Skeletal muscle tissue (tissue), 4 donors: ENCODE results near the gene DENND4A. TPM values are rescaled to one million over a fixed set of nuclear protein-coding genes. Genes with fewer than 3 reads are reported as not detected.
A peak's percentile ranks its signal among the peaks of the same experiment; 100 is the strongest.
"Not testable (repeated sequence)": the region's sequence is repeated elsewhere in the genome, so short reads cannot be mapped to it uniquely, and the experiment has no call there.

Experiments used
- H3K27ac ChIP-seq: one replicate; pipeline ENCODE4 v1.7.0; 2013; ENCODE audit warnings: mild to moderate bottlenecking, low read depth, low read length, inconsistent platforms
- H3K27me3 ChIP-seq, 3 donors: one replicate each; pipeline ENCODE4 v1.7.0; 2013; ENCODE audit warnings: low read length in 3 of 3; ENCODE audit not compliant: control insufficient read depth in 3 of 3, insufficient read depth in 3 of 3
- H3K36me3 ChIP-seq, 3 donors: one replicate each; pipeline ENCODE4 v1.7.0; 2013; ENCODE audit warnings: low read length in 3 of 3; ENCODE audit not compliant: control insufficient read depth in 3 of 3, insufficient read depth in 3 of 3
- H3K4me1 ChIP-seq, 3 donors: one replicate each; pipeline ENCODE4 v1.7.0; 2013; ENCODE audit warnings: low read length in 3 of 3, mild to moderate bottlenecking in 3 of 3; ENCODE audit not compliant: control insufficient read depth in 3 of 3, insufficient read depth in 3 of 3
- H3K4me3 ChIP-seq, 3 donors: one replicate each; pipeline ENCODE4 v1.7.0; 2013; ENCODE audit warnings: low read length in 3 of 3
- H3K9ac ChIP-seq, 3 donors: one replicate each; pipeline ENCODE4 v1.7.0; 2013; ENCODE audit warnings: low read length in 3 of 3, mild to moderate bottlenecking in 3 of 3, moderate library complexity in 2 of 3, low read depth in 1 of 3
- H3K9me3 ChIP-seq, 3 donors: one replicate each; pipeline ENCODE4 v1.7.0; 2013; ENCODE audit warnings: low read length in 3 of 3; ENCODE audit not compliant: control insufficient read depth in 3 of 3
- total RNA-seq: library from RNA; depleted of rRNA; stranded (reverse); fragments of >200 nt; gene quantifications from one replicate; pipeline ENCODE4 v1.2.3, GENCODE V29; 2014
- donor health status: Osteomylitis.

The DENND4A gene
- total RNA-seq, 1 donor from 2014 or later: 30.8 TPM

DNA sequence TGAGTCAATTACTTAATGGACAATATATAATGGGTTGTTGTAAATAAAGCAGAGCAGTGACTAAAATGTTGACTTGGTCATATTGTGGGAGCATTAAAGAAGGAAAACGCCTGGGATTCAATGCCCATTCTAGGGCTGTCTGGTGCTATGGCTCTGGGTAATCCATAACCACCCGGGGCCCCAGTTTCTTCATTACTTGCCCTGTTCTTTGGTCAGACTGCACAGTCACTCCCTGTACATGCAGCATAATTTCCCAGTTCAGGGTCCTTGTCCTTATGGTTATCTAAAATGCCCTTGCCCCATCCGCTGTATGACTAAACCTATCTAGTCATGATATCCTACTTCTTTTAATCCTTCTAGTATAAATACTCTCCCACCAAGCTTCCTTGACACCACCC lies 27.5 kb upstream of the DENND4A start:
- H3K9ac ChIP-seq: no peak overlapping the region
- H3K9me3 ChIP-seq: no peaks in the 10 kb centered on the region
- no peaks in the 10 kb centered on the region for H3K27me3 ChIP-seq
- no peaks in the 10 kb centered on the region for H3K36me3 ChIP-seq
- no peak overlapping the region for H3K4me3 ChIP-seq
- H3K27ac ChIP-seq: peak overlapping the region; percentile 31
- H3K4me1 ChIP-seq: peaks cover 0 to 4% (median 2%) of the 10 kb centered on the region in 3 donors

DNA sequence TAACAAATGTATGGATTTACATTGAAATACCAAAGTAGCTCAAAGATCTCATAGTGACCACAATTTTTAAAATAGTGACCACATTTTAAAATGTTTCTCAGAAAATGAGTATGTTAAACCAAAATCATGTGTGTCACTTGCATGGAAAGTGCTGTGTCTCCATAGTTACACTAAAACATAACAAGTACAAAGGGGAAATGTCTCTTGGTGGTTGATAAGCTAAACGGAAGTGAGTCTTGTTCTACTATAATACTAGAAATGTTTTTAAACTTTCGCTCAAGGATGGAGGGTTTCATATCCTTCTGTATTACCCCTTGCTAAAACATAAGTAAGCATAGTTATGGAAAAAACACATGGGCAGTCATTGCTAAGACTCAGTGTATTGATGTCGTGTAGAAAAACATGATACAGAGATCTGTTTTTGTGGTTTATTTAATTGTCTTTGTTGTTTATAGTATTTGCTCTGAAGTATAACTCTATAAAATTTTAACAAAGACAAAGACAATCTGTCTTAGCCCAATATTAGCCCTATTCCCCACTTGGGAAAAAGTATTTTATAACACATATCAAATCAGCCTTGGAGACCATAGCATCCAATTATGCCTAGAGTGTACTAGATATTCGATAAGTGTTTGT lies 27.0 kb upstream of the DENND4A start:
- H3K4me3 ChIP-seq: no peak overlapping the region
- H3K36me3 ChIP-seq: no peaks in the 10 kb centered on the region
- peaks cover 0 to 4% (median 2%) of the 10 kb centered on the region in 3 donors for H3K4me1 ChIP-seq
- no peaks in the 10 kb centered on the region for H3K9me3 ChIP-seq
- H3K27me3 ChIP-seq: no peaks in the 10 kb centered on the region
- no peak overlapping the region for H3K9ac ChIP-seq
- H3K27ac ChIP-seq: peak overlapping the region; percentile 31

DNA sequence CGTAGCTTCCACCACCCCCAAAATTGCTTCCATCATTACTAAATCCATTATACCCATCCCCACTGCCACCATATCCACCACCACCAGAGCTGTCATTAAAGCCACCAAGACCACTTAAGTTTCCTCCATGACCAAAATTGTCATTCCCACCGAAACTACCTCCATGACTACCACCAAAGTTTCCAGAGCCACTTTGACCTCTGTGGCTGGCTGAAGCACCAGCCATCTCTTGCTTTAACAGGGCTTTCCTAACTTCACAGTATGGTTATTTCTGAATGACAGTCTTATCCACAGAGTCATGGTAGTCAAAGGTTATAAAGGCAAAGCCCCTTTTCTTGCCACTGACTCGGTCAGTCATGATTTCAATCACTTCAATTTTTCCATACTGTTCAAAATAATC lies 24.3 kb upstream of the DENND4A start:
- Histone ChIP-seq H3K9me3 (peaks cover 0 to 3% (median 0%) of the 10 kb centered on the region in 3 donors), H3K27ac (no peak overlapping the region), H3K9ac (no peak overlapping the region), H3K27me3 (no peaks in the 10 kb centered on the region), H3K4me3 (no peak overlapping the region), H3K4me1 (peaks cover 0 to 4% (median 0%) of the 10 kb centered on the region in 3 donors), H3K36me3 (no peaks in the 10 kb centered on the region)

DNA sequence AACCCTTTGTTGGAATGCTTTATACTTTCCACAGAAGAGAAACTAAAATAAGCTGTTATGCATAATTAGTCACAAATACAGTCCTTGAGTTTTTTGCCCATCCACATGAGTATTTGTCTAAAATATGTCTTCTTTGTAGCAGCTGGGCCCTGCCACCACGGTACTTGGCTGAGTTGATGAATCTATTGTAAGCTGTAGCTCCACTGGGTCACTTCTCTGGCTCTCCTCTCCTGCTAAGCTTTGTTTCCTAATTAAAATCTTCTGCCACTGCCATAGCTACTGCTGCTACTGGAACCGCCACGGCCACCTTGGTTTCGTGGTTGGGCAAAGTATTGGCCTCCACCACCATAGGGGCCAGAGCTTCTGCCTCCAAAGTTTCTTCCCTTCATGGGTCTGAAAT lies 23.9 kb upstream of the DENND4A start:
- H3K9me3 ChIP-seq, H3K4me3 ChIP-seq, H3K4me1 ChIP-seq, H3K9ac ChIP-seq, H3K27ac ChIP-seq, H3K36me3 ChIP-seq, H3K27me3 ChIP-seq: not testable (repeated sequence)

DNA sequence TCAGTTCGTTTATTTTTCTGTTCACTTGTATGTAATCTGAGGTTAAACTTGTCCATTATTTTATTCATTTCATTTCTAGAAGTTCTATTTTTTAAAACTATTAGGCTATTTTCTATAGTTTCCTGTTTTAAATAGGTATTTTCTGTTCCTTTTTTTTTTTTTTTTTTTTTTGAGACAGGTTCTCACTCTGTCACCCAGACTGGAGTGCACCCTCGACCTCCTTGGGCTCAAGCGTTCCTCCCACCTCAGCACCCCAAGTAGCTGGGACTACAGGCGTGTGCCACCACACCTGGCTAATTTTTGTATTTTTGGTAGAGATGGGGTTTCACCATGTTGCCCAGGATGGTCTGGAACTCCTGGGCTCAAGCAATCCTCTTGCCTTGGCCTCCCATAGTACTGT lies 22.2 kb upstream of the DENND4A start:
- not testable (repeated sequence) for H3K4me1 ChIP-seq, H3K4me3 ChIP-seq, H3K27ac ChIP-seq

DNA sequence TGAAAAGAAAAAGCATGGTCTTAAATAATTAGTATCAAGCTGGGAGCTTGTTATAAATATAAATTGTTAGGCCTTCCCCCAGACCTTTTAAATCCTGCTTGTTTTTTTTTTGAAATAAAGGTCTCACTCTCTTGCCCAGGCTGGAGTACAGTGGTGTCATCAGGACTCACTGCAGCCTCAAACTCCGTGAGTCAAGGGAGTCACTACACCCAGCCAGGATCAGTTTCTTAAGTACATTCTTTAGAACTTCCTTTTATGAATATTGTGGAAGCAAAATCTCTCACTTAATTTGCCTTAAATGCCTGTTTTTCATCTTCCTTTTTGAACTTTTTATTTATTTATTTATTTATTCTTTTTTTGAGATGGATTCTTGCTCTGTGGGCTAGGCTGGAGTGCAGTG lies 20.8 kb upstream of the DENND4A start:
- H3K36me3 ChIP-seq: no peaks in the 10 kb centered on the region
- H3K4me3 ChIP-seq: no peak overlapping the region
- no peak overlapping the region for H3K9ac ChIP-seq
- no peak overlapping the region for H3K27ac ChIP-seq
- H3K9me3 ChIP-seq: peaks cover 0 to 3% (median 0%) of the 10 kb centered on the region in 3 donors
- H3K4me1 ChIP-seq: no peaks in the 10 kb centered on the region
- no peaks in the 10 kb centered on the region for H3K27me3 ChIP-seq

More for the DNA sequence above, 22.2 kb upstream of the DENND4A start:
- not testable (repeated sequence) for H3K9ac ChIP-seq, H3K9me3 ChIP-seq, H3K36me3 ChIP-seq, H3K27me3 ChIP-seq

DNA sequence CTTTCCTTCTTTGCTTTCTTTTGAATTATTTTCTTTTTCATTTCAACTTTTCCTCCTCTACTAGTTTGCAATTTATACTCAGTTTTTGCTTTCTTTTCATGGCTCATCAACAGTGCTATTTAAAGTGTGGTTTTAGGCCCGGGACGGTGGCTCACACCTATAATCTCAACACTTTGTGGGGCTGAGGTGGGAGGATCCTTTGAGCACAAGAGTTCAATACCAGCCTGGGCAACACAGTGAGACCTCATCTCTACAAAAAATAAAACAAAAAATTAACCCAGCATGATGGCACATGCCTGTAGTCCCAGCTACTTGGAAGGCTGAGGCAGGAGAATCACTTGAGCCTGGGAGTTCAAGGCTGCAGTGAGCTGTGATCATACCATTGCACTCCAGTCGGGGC lies 20.4 kb upstream of the DENND4A start:
- Histone ChIP-seq H3K36me3 (no peaks in the 10 kb centered on the region), H3K9me3 (peaks cover 0 to 3% (median 0%) of the 10 kb centered on the region in 3 donors), H3K4me3 (no peak overlapping the region), H3K4me1 (no peaks in the 10 kb centered on the region), H3K9ac (no peak overlapping the region), H3K27me3 (no peaks in the 10 kb centered on the region), H3K27ac (no peak overlapping the region)

DNA sequence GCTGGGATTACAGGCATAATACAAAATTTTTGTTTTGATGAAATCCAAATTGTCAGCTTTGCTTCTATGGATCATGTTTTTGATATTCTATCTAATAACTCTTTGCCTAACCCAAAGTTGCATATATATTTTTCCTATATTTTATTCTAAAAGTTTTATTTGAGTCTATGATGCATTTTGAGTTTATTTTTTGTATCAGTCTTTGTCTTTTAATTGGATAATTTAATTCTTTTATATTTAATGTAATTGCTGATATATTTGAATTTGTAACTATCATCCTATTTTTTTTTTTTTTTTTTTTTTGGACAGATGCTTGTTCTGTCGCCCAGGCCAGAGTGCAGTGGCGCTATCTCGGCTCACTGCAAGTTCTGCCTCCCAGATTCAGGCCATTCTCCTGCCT lies 19.7 kb upstream of the DENND4A start:
- H3K9ac ChIP-seq: no peak overlapping the region
- H3K4me1 ChIP-seq: no peaks in the 10 kb centered on the region
- H3K27ac ChIP-seq: no peak overlapping the region
- H3K27me3 ChIP-seq: no peaks in the 10 kb centered on the region
- H3K9me3 ChIP-seq: peaks cover 0 to 3% (median 0%) of the 10 kb centered on the region in 3 donors
- no peak overlapping the region for H3K4me3 ChIP-seq
- no peaks in the 10 kb centered on the region for H3K36me3 ChIP-seq

DNA sequence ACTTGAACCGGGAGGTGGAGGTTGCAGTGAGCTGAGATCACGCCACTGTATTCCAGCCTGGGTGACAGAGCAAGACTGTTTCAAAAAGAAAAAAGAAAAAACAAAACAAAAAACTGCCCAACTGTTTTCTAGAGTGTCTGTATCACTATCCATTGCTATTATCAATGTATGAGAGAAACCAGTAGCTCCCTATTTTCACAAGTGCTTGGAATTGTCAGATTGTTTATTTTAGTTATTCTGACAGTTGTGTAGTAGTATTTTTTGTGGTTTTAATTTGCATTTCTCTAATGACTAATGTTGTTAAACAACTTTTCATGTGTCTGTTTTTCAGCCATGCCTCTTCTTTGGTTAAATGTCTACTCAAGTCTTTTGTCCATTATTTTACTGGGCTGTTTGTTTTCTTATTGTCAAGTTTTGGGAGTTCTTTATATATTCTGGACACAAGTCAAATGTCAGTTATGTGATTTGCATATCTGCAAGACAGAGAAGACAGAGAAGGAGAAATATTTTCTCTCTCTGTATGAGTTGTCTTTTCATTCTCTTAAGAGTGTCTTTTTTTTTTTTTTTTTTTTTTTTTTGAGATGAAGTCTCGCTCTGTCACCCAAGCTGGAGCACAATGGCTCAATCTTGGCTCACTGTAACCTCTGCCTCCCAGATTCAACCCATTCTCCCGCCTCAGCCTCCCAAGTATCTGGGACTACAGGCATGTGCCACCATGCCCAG lies 19.1 kb upstream of the DENND4A start:
- not testable (repeated sequence) for H3K9me3 ChIP-seq, H3K27ac ChIP-seq, H3K36me3 ChIP-seq, H3K4me3 ChIP-seq, H3K4me1 ChIP-seq, H3K9ac ChIP-seq, H3K27me3 ChIP-seq

DNA sequence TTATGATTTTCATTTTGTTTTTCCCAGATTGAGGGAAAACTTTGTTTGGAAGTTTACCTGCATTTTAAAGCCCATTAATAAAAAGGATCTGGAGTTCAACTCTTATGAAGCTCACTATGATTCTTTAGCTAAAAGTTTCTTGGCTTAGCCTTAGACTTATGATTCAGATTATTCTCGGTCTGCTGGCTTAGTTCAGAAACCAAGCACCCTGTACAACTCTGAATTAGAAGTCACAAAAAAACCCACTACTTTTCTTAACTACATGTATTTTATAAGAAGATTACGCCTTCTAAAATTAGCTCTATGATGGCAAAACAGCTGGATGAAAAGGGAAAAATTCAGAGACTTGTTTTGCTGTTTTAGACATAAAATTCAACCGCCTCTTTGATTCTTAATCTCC lies 14.3 kb upstream of the DENND4A start:
- peaks cover 0 to 6% (median 4%) of the 10 kb centered on the region in 3 donors for H3K4me1 ChIP-seq
- no peak overlapping the region for H3K4me3 ChIP-seq
- no peaks in the 10 kb centered on the region for H3K27me3 ChIP-seq
- H3K27ac ChIP-seq: no peak overlapping the region
- no peaks in the 10 kb centered on the region for H3K36me3 ChIP-seq
- no peak overlapping the region for H3K9ac ChIP-seq
- H3K9me3 ChIP-seq: no peaks in the 10 kb centered on the region
